GM19043 (cell line): ENCODE data around the gene VWA3B.
"Not testable (repeated sequence)": the region's sequence is repeated elsewhere in the genome, so short reads cannot be mapped to it uniquely, and the experiment has no call there.

Experiments
- ATAC-seq: cut with Tn5 transposase; IDR thresholded peaks from one replicate; pipeline ENCODE4 v1.9.1; 2021; ENCODE audit warnings: low read depth; ENCODE audit not compliant: unreplicated experiment

VWA3B gene

GRCh38 chr2:98084869-98085238 is 2.1 kb upstream of the VWA3B start:
- ATAC-seq, result no peak

GRCh38 chr2:98085649-98086048 is 1.3 kb upstream of the VWA3B start:
- ATAC-seq, result no peak

GRCh38 chr2:98087447-98088020 is 567 bp downstream of the VWA3B start:
- no peak for ATAC-seq

DNA sequence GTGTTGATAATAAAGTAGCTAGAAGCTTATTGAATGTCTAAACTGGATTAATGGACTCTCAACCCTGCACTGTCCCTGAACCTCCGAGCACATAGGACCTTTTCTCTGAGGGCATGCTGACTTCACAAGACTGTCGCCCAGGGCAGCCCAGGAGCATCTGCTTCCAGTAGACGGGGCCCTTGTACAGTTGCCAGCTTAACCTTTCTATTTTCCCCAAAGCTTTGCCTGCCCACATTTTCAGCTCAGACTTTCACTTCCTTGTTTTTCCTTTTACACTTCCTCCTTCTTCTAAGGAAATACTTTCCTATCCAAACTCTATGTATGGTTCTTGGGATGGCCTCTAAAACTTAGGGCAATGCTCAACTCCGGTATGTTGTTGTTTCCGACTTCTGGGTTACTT is 1.3 kb downstream of the VWA3B start:
- ATAC-seq, result no peak

- no peak for ATAC-seq
These were observed 3.0 kb downstream of the VWA3B start for GRCh38 chr2:98089941-98090340.

DNA sequence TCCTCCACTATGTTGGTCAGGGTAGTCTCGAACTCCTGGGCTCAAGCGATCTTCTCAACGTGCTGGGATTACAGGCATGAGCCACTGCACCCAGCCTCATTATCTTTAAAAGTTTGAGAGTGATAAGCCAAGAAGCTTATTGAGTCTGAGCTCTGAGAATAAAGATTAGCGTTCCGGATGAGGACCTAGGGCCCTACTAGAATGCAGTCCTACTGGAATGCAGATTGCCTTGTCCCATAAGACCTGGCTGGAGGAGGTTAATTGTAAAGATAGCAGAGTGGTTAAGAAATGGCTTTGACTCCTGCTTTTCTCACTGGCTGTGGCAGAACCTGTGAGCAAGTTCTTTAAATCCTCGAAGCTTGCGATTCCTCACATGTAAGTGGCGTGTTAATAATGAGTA is 4.0 kb downstream of the VWA3B start:
- ATAC-seq, result no peak

DNA sequence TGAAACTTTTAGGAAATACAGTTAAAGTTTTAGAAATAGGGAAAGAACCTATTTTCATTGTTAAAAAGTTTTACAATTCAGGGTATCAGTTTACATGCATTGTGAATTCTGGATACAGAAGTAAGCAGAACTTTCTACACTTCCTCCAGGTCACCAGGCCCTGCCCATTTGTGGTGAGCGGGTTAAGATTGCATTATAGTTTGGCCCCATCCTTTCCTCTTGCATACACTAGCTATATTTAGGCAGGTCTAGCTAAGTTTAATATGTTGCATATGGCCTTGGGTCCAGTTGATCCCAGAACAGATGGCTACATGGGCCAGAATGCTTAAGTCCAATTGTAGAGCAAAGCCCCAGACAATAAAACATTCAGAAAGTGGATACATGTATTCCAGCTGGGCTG is 4.8 kb downstream of the VWA3B start:
- ATAC-seq, result no peak

GRCh38 chr2:98093146-98093545 is 6.2 kb downstream of the VWA3B start:
- no peak for ATAC-seq

DNA sequence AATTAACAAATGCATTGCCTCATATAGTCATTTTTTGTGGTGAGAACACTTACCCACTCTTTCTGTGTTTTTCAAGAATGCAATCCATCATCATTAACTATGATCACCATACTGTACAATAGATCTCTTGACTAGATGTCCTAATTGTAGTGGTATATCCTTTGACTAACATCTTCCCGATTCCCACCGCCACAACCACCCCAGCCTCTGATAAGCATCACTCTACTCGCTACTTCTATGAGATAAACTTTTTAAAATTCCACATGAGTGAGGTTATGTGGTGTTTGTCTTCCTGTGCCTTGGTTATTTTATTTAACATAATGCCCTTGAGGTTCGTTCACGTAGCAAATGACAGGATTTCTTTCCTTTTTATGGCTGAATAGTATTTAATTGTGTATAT is 6.6 kb downstream of the VWA3B start:
- ATAC-seq, result no peak

GRCh38 chr2:98099939-98100743 is 13.2 kb downstream of the VWA3B start:
- ATAC-seq, result no peak

GRCh38 chr2:98102315-98102714 is 15.3 kb downstream of the VWA3B start:
- ATAC-seq, result not testable (repeated sequence)

DNA sequence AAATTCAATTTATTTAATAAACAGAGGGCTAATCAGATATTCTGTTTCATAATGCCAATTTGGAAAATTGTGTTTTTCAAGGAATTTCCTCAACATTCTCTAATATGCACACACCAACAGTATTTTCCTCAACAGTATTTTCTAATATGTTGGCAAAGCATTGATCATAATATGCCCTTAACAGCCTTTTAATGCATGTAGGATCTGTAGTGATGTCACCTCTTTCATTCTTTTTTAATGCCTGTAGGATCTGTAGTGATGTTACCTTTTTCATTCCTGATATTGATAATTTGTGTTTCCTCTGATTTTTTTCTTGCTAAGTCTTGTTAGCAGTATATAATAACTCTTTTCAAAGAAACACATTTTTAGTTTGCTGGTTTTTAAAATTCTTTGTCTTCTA is 15.9 kb downstream of the VWA3B start:
- no peak for ATAC-seq

GRCh38 chr2:98108110-98108509 is 21.1 kb downstream of the VWA3B start:
- no peak for ATAC-seq

DNA sequence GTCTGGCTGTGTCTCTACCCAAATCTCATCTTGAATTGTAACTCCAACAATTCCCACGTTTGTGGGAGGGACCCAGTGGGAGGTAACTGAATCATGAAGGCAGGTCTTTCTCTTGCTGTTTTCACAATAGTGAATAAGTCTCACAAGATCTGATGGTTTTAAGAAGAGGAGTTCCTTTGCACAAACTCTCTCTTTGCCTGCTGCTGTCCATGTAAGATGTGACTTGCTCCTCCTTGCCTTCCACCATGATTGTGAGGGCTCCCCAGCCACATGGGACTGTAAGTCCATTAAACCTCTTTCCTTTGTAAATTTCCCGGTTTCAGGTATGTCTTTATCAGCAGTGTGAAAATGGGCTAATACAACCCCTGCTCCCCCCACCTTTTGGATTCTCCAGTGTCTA is 23.8 kb downstream of the VWA3B start:
- ATAC-seq, result no peak

DNA sequence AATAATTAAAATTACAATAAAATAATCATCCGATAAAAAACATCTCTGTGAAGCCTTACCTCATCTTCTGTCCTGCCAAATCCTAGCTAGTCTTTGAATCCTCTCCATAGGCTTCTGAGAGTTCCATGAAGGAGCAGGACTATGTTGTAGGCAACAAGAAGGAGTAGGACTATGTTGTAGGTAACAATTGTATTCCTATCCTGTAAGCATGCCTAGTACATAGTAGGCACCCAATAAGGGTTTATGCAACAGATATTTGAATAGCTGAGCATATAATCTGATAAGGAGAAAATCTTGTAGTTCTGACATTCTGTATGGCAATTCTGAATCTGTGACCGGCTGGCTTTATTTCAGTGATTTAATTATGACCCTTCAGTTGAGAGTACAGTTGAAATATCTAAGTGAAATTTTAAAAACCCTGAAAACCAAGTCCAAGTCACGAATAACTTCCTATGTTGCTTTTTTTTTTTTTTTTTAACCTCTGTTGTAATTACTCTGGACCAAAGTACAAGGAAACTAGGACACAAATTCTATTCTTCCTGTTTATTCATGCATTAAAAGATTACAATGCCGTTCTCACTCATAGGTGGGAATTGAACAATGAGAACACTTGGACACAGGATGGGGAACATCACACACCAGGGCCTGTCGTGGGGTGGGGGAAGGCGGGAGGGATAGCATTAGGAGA is 27.8 kb downstream of the VWA3B start:
- ATAC-seq, result no peak

DNA sequence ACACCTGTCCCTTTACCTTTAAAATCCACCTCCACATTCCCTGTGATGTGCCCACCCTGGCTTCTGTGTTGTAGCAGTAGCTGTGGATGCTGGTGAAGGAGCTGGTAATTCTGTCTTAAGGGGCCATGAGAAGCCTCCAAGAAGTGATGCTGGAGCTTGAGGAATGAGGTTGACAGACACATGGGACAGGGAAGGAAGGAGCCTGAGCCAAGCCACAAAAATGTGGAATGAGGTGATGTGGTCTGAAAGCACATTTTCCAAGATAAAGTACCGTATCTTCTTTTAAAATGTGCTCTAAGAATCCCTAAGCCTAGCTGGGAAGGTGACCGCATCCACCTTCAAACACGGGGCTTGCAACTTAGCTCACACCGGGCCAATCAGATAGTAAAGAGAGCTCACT is 31.2 kb downstream of the VWA3B start:
- ATAC-seq, result no peak

- ATAC-seq, result no peak
These were observed 31.9 kb downstream of the VWA3B start for GRCh38 chr2:98118852-98119251.

- ATAC-seq, result no peak
These were observed 34.2 kb downstream of the VWA3B start for GRCh38 chr2:98121149-98121548.

DNA sequence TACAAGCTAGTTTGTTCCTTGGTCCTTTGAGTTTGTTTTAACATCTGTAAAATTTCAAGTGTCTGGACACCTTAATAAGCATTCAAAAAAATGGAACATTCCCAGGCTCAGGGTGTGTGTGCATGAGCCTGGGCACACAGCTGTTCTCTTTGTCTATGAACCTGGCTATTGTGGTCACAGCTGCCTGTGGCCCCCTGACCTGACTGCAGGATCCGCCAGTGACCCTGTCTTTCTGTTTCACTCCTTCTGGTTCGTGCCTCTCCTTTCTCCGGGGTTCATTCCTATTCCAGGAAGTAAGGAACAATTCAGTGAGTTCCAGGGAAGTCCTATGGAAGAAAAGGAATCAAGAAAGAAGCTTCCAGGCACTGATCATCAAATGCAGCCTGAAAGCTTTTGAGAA is 35.6 kb downstream of the VWA3B start:
- no peak for ATAC-seq

- ATAC-seq, result no peak
These were observed 36.3 kb downstream of the VWA3B start for GRCh38 chr2:98123286-98123685.

- no peak for ATAC-seq
These were observed 39.1 kb downstream of the VWA3B start for GRCh38 chr2:98126061-98126460.
